Activated CD4-positive, alpha-beta memory T cell treated with anti-CD3 and anti-CD28 coated beads, Interleukin-2, amount 10 ng/mL, durations not matched to agents 7 days and 5 days (primary cell): ENCODE measurements around the gene RFESD. TPM values are rescaled to one million over a fixed set of nuclear protein-coding genes. Genes with fewer than 3 reads are reported as not detected.
A peak's percentile ranks its signal among the peaks of the same experiment; 100 is the strongest.
"Not testable (repeated sequence)": the region's sequence is repeated elsewhere in the genome, so short reads cannot be mapped to it uniquely, and the experiment has no call there.

Experiments
- CTCF ChIA-PET: fragments of 350-600 bp; sonication (Branson Sonifier 250); formaldehyde crosslinking; loops from one replicate; lab custom pipeline; 2021; ENCODE audit warnings: antibody characterized with exemption, inconsistent platforms; lab: Charles Lee
- POLR2A ChIA-PET: fragments of 350-600 bp; sonication (Branson Sonifier 250); formaldehyde crosslinking; loops from one replicate; lab custom pipeline; 2021; ENCODE audit warnings: antibody characterized with exemption; lab: Charles Lee
- DNase-seq: peaks from one replicate; pipeline ENCODE4 v3.0.0-alpha.2; 2020
- H3K27ac Mint-ChIP-seq: one replicate; pipeline ENCODE4 v1.8.0; 2021; ENCODE audit warnings: mild to moderate bottlenecking, mixed read lengths
- H3K27me3 Mint-ChIP-seq: one replicate; pipeline ENCODE4 v1.8.0; 2021; ENCODE audit warnings: mixed read lengths
- H3K36me3 Mint-ChIP-seq: one replicate; pipeline ENCODE4 v1.8.0; 2021; ENCODE audit warnings: low read depth, mixed read lengths
- H3K4me1 Mint-ChIP-seq: one replicate; pipeline ENCODE4 v1.8.0; 2021; ENCODE audit warnings: mixed read lengths
- H3K4me3 Mint-ChIP-seq: one replicate; pipeline ENCODE4 v1.8.0; 2021; ENCODE audit warnings: mild to moderate bottlenecking, mixed read lengths
- H3K9me3 Mint-ChIP-seq: one replicate; pipeline ENCODE4 v1.8.0; 2021; ENCODE audit warnings: mixed read lengths
- total RNA-seq, 2 experiments: library from RNA; stranded (reverse); gene quantifications; one replicate each; pipeline ENCODE4 v1.2.3, GENCODE V29; 2021

Gene RFESD
- total RNA-seq, 2 experiments from 2014 or later, result 5.4 to 6.4 TPM

- ChIA-PET POLR2A (interaction anchor here (0.8 to 3.4 kb wide), 12 partner anchors 10 to 1023 kb away, joined by 3 to 57 read pairs (median 4); partner anchors contain the start of genes ARSK, ELL2, GPR150 and RFESD), CTCF (interaction anchor here (1.1 to 2.2 kb wide), 7 partner anchors 7 to 149 kb away, joined by 3 to 15 read pairs (median 8); partner anchors contain the start of gene RFESD)
- peak overlapping the region; percentile 95 for H3K27ac Mint-ChIP-seq
- peak overlapping the region; percentile 1 for H3K4me3 Mint-ChIP-seq
- peak; percentile 82 for DNase-seq
- peaks cover 12% of the 10 kb centered on the region for H3K27me3 Mint-ChIP-seq
- peaks cover 16% of the 10 kb centered on the region for H3K36me3 Mint-ChIP-seq
- H3K4me1 Mint-ChIP-seq, result peaks cover 23% of the 10 kb centered on the region
- peaks cover 5% of the 10 kb centered on the region for H3K9me3 Mint-ChIP-seq
Measured at GRCh38 chr5:95631991-95632675, 14.4 kb upstream of the RFESD start.

- not testable (repeated sequence) for H3K27ac Mint-ChIP-seq, H3K4me3 Mint-ChIP-seq, H3K9me3 Mint-ChIP-seq, DNase-seq
- CTCF ChIA-PET, result interaction anchor here (1.6 to 1.7 kb wide), 2 partner anchors 12 to 14 kb away, joined by 8 to 13 read pairs; partner anchors contain the start of gene RFESD
- Mint-ChIP-seq H3K36me3 (peaks cover 16% of the 10 kb centered on the region), H3K4me1 (peaks cover 23% of the 10 kb centered on the region), H3K27me3 (peaks cover 13% of the 10 kb centered on the region)
- POLR2A ChIA-PET, result interaction anchor here (1.0 to 3.4 kb wide), 4 partner anchors 9 to 78 kb away, joined by 3 to 57 read pairs (median 10); partner anchors contain the start of genes ARSK, GPR150 and SKIC3
Measured at GRCh38 chr5:95632942-95633341, 13.6 kb upstream of the RFESD start.

GRCh38 chr5:95633671-95634070 lies 12.9 kb upstream of the RFESD start:
- Mint-ChIP-seq H3K4me3 (no peak overlapping the region), H3K27ac (no peak overlapping the region), H3K9me3 (peaks cover 5% of the 10 kb centered on the region), H3K27me3 (peaks cover 18% of the 10 kb centered on the region), H3K4me1 (peaks cover 26% of the 10 kb centered on the region), H3K36me3 (peaks cover 16% of the 10 kb centered on the region)
- POLR2A ChIA-PET, result no interaction called here
- no peak for DNase-seq
- CTCF ChIA-PET, result no interaction called here

- H3K36me3 Mint-ChIP-seq, result peaks cover 16% of the 10 kb centered on the region
- DNase-seq, result no peak
- POLR2A ChIA-PET, result interaction anchor here (1.9 kb wide), 1 partner anchor 13 kb away, joined by 9 read pairs; the partner anchor contains the start of gene RFESD
- no peak overlapping the region for H3K27ac Mint-ChIP-seq
- H3K4me3 Mint-ChIP-seq, result no peak overlapping the region
- H3K27me3 Mint-ChIP-seq, result peaks cover 19% of the 10 kb centered on the region
- peaks cover 5% of the 10 kb centered on the region for H3K9me3 Mint-ChIP-seq
- CTCF ChIA-PET, result interaction anchor here (0.7 kb wide), 1 partner anchor 148 kb away, joined by 3 read pairs; no protein-coding TSS in a partner anchor
- peaks cover 26% of the 10 kb centered on the region for H3K4me1 Mint-ChIP-seq
Measured at GRCh38 chr5:95634081-95634480, 12.5 kb upstream of the RFESD start.

GRCh38 chr5:95638632-95639031 lies 7.9 kb upstream of the RFESD start:
- no peaks in the 10 kb centered on the region for H3K9me3 Mint-ChIP-seq
- H3K4me1 Mint-ChIP-seq, result peaks cover 4% of the 10 kb centered on the region
- H3K4me3 Mint-ChIP-seq, result no peak overlapping the region
- DNase-seq, result no peak
- no peak overlapping the region for H3K27ac Mint-ChIP-seq
- CTCF ChIA-PET, result no interaction called here
- peaks cover 2% of the 10 kb centered on the region for H3K36me3 Mint-ChIP-seq
- H3K27me3 Mint-ChIP-seq, result peaks cover 22% of the 10 kb centered on the region
- POLR2A ChIA-PET, result no interaction called here

- CTCF ChIA-PET, result interaction anchor here (0.8 to 4.2 kb wide), 8 partner anchors 10 to 696 kb away, joined by 3 to 29 read pairs (median 4); no protein-coding TSS in a partner anchor
- POLR2A ChIA-PET, result interaction anchor here (3.2 kb wide), 1 partner anchor 10 kb away, joined by 14 read pairs; no protein-coding TSS in a partner anchor
- DNase-seq, result no peak
- no peaks in the 10 kb centered on the region for H3K36me3 Mint-ChIP-seq
- H3K4me3 Mint-ChIP-seq, result no peak overlapping the region
- no peaks in the 10 kb centered on the region for H3K9me3 Mint-ChIP-seq
- peaks cover 27% of the 10 kb centered on the region for H3K4me1 Mint-ChIP-seq
- no peak overlapping the region for H3K27ac Mint-ChIP-seq
- peaks cover 11% of the 10 kb centered on the region for H3K27me3 Mint-ChIP-seq
Measured at GRCh38 chr5:95641741-95642220, 4.8 kb upstream of the RFESD start.

GRCh38 chr5:95643152-95643551 lies 3.4 kb upstream of the RFESD start:
- POLR2A ChIA-PET, result interaction anchor here (0.5 to 3.2 kb wide), 3 partner anchors 8 to 1333 kb away, joined by 3 to 14 read pairs (median 4); no protein-coding TSS in a partner anchor
- no peak for DNase-seq
- no peak overlapping the region for H3K27ac Mint-ChIP-seq
- H3K36me3 Mint-ChIP-seq, result peaks cover 2% of the 10 kb centered on the region
- H3K4me1 Mint-ChIP-seq, result peaks cover 36% of the 10 kb centered on the region
- peaks cover 9% of the 10 kb centered on the region for H3K27me3 Mint-ChIP-seq
- no peaks in the 10 kb centered on the region for H3K9me3 Mint-ChIP-seq
- no peak overlapping the region for H3K4me3 Mint-ChIP-seq
- CTCF ChIA-PET, result interaction anchor here (0.7 to 4.2 kb wide), 9 partner anchors 11 to 206 kb away, joined by 3 to 29 read pairs (median 8); no protein-coding TSS in a partner anchor

- Mint-ChIP-seq H3K4me3 (no peak overlapping the region), H3K36me3 (peaks cover 2% of the 10 kb centered on the region), H3K27ac (peak overlapping the region; percentile 8), H3K27me3 (peaks cover 2% of the 10 kb centered on the region), H3K4me1 (peaks cover 40% of the 10 kb centered on the region), H3K9me3 (no peaks in the 10 kb centered on the region)
- POLR2A ChIA-PET, result interaction anchor here (0.6 to 4.4 kb wide), 6 partner anchors 10 to 179 kb away, joined by 3 to 52 read pairs (median 5); partner anchors contain the start of genes GLRX and GPR150
- peak; percentile 64 for DNase-seq
- CTCF ChIA-PET, result interaction anchor here (1.0 to 4.2 kb wide), 12 partner anchors 9 to 204 kb away, joined by 4 to 29 read pairs (median 8); no protein-coding TSS in a partner anchor
Measured at GRCh38 chr5:95644351-95645042, 2.1 kb upstream of the RFESD start.

- Mint-ChIP-seq H3K27ac (peak overlapping the region; percentile 88), H3K4me3 (peak overlapping the region; percentile 79), H3K4me1 (peaks cover 45% of the 10 kb centered on the region)
- CTCF ChIA-PET, result interaction anchor here (1.0 to 3.1 kb wide), 17 partner anchors 9 to 202 kb away, joined by 3 to 21 read pairs (median 5); partner anchors contain the start of genes GLRX and RHOBTB3
- not testable (repeated sequence) for H3K36me3 Mint-ChIP-seq, DNase-seq, H3K27me3 Mint-ChIP-seq, H3K9me3 Mint-ChIP-seq
- POLR2A ChIA-PET, result interaction anchor here (1.0 to 4.4 kb wide), 15 partner anchors 11 to 315 kb away, joined by 3 to 52 read pairs (median 9); partner anchors contain the start of genes ARSK, ELL2, GLRX and GPR150
Measured at GRCh38 chr5:95646226-95646568, 380 bp upstream of the RFESD start.

GRCh38 chr5:95647886-95648860 lies 1.6 kb downstream of the RFESD start:
- no peak for DNase-seq
- Mint-ChIP-seq H3K27me3 (no peaks in the 10 kb centered on the region), H3K4me3 (peak overlapping the region; percentile 45), H3K36me3 (peaks cover 8% of the 10 kb centered on the region), H3K27ac (peak overlapping the region; percentile 13), H3K4me1 (peaks cover 45% of the 10 kb centered on the region), H3K9me3 (no peaks in the 10 kb centered on the region)
- ChIA-PET CTCF (interaction anchor here (1.0 to 3.1 kb wide), 11 partner anchors 13 to 1014 kb away, joined by 3 to 21 read pairs (median 7); partner anchors contain the start of genes ARSK, CAST, GLRX and SKIC3), POLR2A (interaction anchor here (0.9 to 4.4 kb wide), 12 partner anchors 13 to 313 kb away, joined by 3 to 52 read pairs (median 10); partner anchors contain the start of genes ARSK, ELL2, GPR150 and RHOBTB3)

- Mint-ChIP-seq H3K9me3 (no peaks in the 10 kb centered on the region), H3K4me1 (peaks cover 40% of the 10 kb centered on the region), H3K27ac (no peak overlapping the region), H3K4me3 (no peak overlapping the region), H3K36me3 (peaks cover 8% of the 10 kb centered on the region), H3K27me3 (no peaks in the 10 kb centered on the region)
- DNase-seq, result no peak
- ChIA-PET POLR2A (no interaction called here), CTCF (interaction anchor here (1.0 kb wide), 1 partner anchor 132 kb away, joined by 3 read pairs; no protein-coding TSS in a partner anchor)
Measured at GRCh38 chr5:95649274-95649673, 2.7 kb downstream of the RFESD start.
